H1 (cell line): Measurements from ENCODE around the gene DNAJC16.

ENCODE experiments used
- ASH2L ChIP-seq: fragments of 200-600, 300-600 bp; sonication (generic); IDR thresholded peaks from one replicate; pipeline ENCODE4 v1.7.1; 2017; ENCODE audit warnings: low read length
- YY1 ChIP-seq: IDR thresholded peaks from 2 replicates; pipeline ENCODE4 v1.6.1; 2011; ENCODE audit warnings: low read depth, mild to moderate bottlenecking, low read length
- TF ChIP-seq, protein P1 (sequence below): IDR thresholded peaks from 2 replicates; pipeline ENCODE4 v1.6.1; 2012; ENCODE audit warnings: inconsistent platforms

GRCh38 chr1:15595809-15596617 lies 69.4 kb downstream of the DNAJC16 start:
- TF ChIP-seq, protein P1, sequence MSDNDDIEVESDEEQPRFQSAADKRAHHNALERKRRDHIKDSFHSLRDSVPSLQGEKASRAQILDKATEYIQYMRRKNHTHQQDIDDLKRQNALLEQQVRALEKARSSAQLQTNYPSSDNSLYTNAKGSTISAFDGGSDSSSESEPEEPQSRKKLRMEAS: no peak
- TF ChIP-seq YY1 (no peak), ASH2L (no peak)
